Activated CD4-positive, alpha-beta T cell treated with anti-CD3 and anti-CD28 coated beads, Interleukin-2, amount 50 U/mL, for 16 hours (primary cell): ENCODE measurements around the gene AIG1.
"Not testable (repeated sequence)": the region's sequence is repeated elsewhere in the genome, so short reads cannot be mapped to it uniquely, and the experiment has no call there.

Source experiments
- DNase-seq: peaks from one replicate; pipeline ENCODE4 v3.0.0-alpha.2; 2020

AIG1 gene

GRCh38 chr6:143060806-143061596 is at the start of gene AIG1:
Gene AIG1, plus strand, starts transcription at chr6:143060889. Its CDS starts 37 bp downstream, at chr6:143060926.
- DNase-seq: no peak

- no peak for DNase-seq
Observed at GRCh38 chr6:143014764-143015163, 45.9 kb upstream of the AIG1 start.

GRCh38 chr6:143015300-143015706 is 45.4 kb upstream of the AIG1 start:
- DNase-seq: no peak

GRCh38 chr6:143018955-143019354 is 41.7 kb upstream of the AIG1 start:
- no peak for DNase-seq

DNA sequence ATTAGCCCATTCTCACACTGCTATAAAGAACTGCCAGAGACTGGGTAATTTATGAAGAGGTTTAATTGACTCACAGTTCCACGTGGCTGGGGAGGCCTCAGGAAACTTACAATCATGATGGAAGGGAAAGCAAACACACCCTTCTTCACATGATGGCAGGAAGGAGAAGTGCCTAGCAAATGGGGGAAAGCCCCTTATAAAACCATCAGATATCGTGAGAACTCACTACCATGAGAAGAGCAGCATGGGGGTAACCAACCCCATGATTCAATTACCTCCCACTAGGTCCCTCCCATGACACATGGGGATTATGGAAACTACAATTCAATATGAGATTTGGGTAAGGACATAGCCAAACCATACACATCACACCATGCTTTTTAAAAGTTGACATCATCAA is 39.8 kb upstream of the AIG1 start:
- DNase-seq: not testable (repeated sequence)

- DNase-seq: no peak
Observed at GRCh38 chr6:143021543-143021942, 39.1 kb upstream of the AIG1 start.

DNA sequence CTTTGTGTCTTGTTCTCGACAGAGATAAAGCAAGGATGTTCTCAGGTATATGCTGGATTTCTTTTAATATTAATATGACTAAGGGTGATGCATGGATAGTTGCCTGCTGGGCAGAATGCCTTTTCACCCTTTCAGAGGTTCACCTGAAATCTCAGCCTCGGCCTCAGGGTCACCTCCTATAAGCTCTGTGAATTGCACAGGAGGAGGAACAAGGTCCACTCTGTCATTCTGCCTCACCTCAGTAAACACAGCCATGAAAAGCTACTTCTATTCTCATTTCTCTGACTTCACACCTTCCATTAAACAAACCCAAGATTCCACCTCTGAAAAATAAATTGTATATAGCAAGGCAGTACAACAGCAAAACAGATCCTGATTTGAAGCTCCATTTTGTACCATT is 38.1 kb upstream of the AIG1 start:
- no peak for DNase-seq

- no peak for DNase-seq
Observed at GRCh38 chr6:143023695-143024094, 37.0 kb upstream of the AIG1 start.

- DNase-seq: no peak
Observed at GRCh38 chr6:143024977-143025376, 35.7 kb upstream of the AIG1 start.

- peak; percentile 32 for DNase-seq
Observed at GRCh38 chr6:143026696-143027449, 33.8 kb upstream of the AIG1 start.

DNA sequence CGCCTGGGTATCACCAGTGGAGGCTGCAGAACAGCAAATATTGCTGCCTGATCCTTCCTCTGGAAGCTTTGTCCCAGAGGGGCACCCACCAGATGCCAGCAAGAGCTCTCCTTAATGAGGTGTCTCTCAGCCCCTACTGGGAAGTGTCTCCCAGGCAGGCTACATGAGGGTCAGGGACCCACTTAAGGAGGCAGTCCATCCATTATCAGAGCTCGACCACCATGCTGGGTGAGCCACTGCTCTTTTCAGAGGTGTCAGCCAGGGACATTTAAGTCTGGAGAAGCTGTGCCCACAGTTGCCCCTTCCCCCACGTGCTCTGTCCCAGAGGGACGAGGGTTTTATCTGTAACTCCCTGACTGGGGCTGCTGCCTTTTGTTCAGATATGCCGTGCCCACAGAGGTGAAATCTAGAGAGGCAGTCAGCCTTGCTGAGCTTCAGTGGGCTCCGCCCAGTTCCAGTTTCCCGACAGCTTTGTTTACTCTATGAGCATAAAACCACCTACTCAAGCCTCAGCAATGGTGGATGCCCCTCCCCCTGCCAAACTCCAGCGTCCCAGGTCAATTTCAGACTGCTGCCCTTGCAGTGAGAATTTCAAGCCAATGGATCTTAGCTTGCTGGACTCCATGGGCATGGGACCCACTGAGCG is 25.9 kb upstream of the AIG1 start:
- DNase-seq: no peak

- DNase-seq: no peak
Observed at GRCh38 chr6:143037470-143037869, 23.2 kb upstream of the AIG1 start.

- no peak for DNase-seq
Observed at GRCh38 chr6:143038833-143039232, 21.9 kb upstream of the AIG1 start.

DNA sequence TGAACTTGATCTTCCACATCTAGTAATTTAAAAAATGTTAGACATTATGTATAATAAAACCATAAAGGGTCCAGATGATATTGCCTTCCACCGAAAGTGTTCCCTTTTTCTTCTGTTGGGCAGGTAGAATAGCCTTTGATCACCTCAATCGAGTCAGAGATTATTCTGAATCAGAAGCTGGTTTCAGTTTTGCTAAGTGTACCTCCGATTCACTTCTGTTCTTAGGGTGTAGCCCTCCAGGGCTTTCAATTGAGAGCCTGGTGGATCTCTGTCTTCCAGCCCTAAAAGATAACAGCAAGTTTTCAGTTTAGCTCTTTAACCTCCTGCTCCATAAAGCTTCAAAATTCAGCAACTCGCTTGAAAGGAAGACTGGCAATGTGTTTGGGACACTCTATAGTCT is 21.1 kb upstream of the AIG1 start:
- DNase-seq: peak; percentile 60

- no peak for DNase-seq
Observed at GRCh38 chr6:143040018-143040417, 20.7 kb upstream of the AIG1 start.

DNA sequence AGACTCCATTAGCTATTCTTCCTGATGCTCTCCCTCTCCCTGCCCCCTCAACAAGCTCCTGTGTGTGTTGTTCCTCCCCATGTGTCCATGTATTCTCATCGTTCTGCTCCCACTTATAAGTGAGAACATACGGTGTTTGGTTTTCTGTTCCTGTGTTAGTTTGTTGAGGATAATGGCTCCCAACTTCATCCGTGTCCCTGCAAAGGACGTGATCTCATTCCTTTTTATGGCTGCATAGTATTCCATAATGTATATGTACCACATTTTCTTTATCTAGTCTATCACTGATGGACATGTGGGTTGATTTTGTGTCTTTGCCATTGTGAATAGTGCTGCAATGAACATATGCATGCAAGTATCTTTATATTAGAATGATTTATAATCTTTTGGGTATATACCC is 16.3 kb upstream of the AIG1 start:
- not testable (repeated sequence) for DNase-seq

DNA sequence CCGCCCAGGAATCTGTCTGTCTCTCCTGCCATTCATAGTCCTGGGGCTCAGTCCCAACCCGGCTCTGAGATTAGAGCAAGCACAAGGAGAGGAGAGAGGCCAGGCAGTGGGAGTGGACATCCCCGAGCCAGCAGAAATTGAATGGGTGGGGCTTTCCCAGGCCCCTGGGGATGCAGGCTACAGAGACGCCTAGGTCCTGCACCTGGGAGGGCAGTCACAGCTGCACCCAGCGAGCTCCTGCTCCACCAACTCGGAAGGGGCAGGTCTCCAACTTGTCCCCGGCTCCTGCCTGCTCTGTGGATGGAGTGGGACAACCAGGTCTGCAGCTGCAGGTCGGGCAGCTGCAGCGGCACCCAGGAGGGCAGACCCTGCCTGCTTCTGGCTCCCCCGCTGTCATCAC is 11.1 kb upstream of the AIG1 start:
- DNase-seq: no peak

- no peak for DNase-seq
Observed at GRCh38 chr6:143050509-143050908, 10.2 kb upstream of the AIG1 start.

- no peak for DNase-seq
Observed at GRCh38 chr6:143052282-143052681, 8.4 kb upstream of the AIG1 start.

- no peak for DNase-seq
Observed at GRCh38 chr6:143053856-143054255, 6.8 kb upstream of the AIG1 start.

DNA sequence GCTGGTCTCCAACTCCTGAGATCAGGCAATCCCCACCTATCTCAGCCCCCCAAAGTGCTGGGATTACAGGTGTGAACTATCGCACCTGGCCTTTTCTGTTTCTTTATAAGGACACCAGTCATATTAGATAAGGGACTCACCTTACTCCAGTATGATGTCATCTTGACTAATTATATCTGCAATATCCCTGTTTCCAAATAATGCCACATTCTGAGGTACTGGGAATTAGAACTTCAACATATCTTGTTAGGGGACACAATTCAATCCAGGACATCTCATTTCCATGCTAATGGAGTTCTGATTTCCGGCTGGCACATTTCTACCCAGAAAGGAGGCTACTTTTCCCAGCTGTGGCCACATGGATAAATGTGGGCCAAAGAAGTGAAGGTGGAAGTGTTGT is 6.4 kb upstream of the AIG1 start:
- no peak for DNase-seq

DNA sequence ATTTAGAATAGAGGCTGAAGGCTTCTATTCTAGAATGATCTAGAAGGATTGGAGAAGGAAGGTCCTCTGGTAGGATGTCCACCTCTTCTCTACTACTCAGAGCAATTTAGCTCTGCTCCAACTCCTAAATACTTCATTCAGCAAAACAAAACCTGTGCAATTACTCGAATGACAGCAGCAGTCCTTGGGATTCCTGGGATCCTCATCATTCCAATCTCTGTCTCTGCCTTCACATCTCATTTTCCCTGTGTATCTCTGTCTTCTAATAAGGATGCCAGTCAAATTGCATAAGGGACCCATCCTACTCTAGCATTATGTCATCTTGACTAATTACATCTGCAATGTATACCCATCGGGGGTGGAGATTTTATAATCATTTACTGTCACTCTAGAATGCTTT is 5.5 kb upstream of the AIG1 start:
- DNase-seq: no peak

- DNase-seq: no peak
Observed at GRCh38 chr6:143055891-143056290, 4.8 kb upstream of the AIG1 start.

DNA sequence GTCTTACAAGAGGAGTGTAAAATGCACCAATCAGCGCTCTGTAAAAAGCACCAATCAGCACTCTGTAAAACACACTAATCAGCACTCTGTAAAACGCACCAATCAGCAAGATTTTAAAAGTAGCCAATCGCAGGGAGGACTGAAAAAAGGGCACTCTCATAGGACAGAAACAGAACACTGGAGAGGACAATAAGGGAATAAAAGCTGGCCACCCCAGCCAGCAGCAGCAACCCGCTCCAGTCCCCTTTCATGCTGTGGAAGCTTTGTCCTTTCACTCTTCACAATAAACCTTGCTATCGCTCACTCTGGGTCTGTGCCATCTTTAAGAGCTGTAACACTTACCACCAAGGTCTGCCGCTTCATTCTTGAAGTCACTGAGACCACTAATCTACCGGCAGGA is 1.7 kb upstream of the AIG1 start:
- DNase-seq: no peak
